Hepatocyte (in vitro differentiated cells): ENCODE measurements around the gene ARHGAP35.

Source experiments
- EZH2 ChIP-seq: fragments of 200-600 bp; sonication (generic); IDR thresholded peaks from 2 replicates; pipeline ENCODE4 v1.6.1; 2016; ENCODE audit warnings: antibody characterized with exemption, mild to moderate bottlenecking, borderline replicate concordance
- EZH2phosphoT487 ChIP-seq: fragments of 200-600 bp; sonication (generic); IDR thresholded peaks from one replicate; pipeline ENCODE4 v1.6.1; 2018; ENCODE audit warnings: antibody characterized with exemption, mild to moderate bottlenecking, low read depth, moderate library complexity; ENCODE audit not compliant: unreplicated experiment, severe bottlenecking
- TF ChIP-seq, protein P1 (sequence below): fragments of 200-600 bp; sonication (generic); IDR thresholded peaks from 2 replicates; pipeline ENCODE4 v1.5.1; 2016; ENCODE audit warnings: antibody characterized with exemption, mild to moderate bottlenecking; ENCODE audit not compliant: poor library complexity

DNA sequence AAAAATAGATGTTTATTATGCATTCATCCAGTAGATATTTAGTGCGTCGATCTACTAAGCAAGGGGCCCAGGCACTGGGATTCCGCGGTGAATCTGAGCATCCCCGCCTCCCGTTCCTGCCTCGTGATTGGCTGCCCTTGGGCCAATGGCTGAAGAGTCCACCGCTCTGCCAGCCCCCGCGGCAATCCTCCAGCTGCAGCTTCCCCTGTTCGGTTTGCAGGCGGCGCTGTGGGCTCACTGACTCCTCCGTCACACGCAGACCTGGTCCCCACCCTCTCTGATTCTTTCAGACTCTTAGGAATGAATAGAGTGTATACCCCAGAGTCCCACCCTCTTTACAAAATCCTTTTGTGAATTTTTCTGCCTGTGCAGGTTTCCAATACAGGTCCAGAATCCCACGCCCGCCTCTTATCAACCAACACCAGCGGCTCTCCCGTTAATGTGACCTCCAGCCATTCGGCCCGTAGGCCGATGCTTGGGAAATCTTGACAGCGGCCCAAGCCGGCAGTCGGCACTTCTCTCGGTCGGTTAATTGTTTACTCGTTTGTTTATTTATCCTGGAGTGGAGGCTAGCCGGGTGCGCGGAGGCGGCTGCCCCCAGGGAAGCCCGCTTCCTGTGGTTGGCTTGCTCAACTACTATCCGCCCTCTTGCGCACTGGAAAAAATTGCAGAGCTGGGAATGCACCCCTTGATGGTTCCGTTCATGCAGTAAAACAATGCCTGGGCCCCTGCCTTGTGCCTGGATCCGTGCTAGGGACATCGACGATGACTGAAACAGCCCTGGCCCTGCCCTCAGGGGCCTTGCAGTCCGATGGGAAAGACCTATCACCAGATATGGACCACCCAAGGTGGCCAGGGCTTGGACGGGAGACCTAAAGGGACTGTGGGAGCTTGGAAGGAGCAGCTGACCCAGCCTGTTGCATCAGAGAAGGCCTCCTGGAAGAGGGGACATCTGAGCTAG is 4.5 kb upstream of the ARHGAP35 start:
- TF ChIP-seq, protein P1, sequence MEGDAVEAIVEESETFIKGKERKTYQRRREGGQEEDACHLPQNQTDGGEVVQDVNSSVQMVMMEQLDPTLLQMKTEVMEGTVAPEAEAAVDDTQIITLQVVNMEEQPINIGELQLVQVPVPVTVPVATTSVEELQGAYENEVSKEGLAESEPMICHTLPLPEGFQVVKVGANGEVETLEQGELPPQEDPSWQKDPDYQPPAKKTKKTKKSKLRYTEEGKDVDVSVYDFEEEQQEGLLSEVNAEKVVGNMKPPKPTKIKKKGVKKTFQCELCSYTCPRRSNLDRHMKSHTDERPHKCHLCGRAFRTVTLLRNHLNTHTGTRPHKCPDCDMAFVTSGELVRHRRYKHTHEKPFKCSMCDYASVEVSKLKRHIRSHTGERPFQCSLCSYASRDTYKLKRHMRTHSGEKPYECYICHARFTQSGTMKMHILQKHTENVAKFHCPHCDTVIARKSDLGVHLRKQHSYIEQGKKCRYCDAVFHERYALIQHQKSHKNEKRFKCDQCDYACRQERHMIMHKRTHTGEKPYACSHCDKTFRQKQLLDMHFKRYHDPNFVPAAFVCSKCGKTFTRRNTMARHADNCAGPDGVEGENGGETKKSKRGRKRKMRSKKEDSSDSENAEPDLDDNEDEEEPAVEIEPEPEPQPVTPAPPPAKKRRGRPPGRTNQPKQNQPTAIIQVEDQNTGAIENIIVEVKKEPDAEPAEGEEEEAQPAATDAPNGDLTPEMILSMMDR = peak; percentile 96
- TF ChIP-seq EZH2phosphoT487 (no peak), EZH2 (no peak)
